Epithelial cell of proximal tubule (primary cell): ENCODE measurements around the gene ERMARD. TPM values are rescaled to one million over a fixed set of nuclear protein-coding genes. Genes with fewer than 3 reads are reported as not detected.

ENCODE experiments used
- DNase-seq: peaks from one replicate; pipeline ENCODE4 v3.0.0-alpha.2; 2011; ENCODE audit warnings: low read depth
- H3K4me3 ChIP-seq: 2 replicates; pipeline ENCODE4 v1.5.1; 2011; ENCODE audit warnings: low read depth, mild to moderate bottlenecking, low read length
- CTCF ChIP-seq: conservative IDR thresholded peaks from 2 replicates; pipeline ENCODE4 v1.5.1; 2012; ENCODE audit warnings: low read depth, mild to moderate bottlenecking, low read length
- total RNA-seq: library from RNA; depleted of rRNA; stranded (reverse); fragments of >200 nt; gene quantifications from 2 replicates; pipeline ENCODE4 v1.2.3, GENCODE V29; 2015

ERMARD gene
- total RNA-seq, 1 donor from 2014 or later: 9.1 TPM

- no peak for DNase-seq
- no peak overlapping the region for H3K4me3 ChIP-seq
- TF ChIP-seq CTCF: no peak
Measured at GRCh38 chr6:169738204-169738975, 13.0 kb upstream of the ERMARD start.

- TF ChIP-seq CTCF: no peak
- no peak for DNase-seq
- no peak overlapping the region for H3K4me3 ChIP-seq
Measured at GRCh38 chr6:169738976-169739529, 12.4 kb upstream of the ERMARD start.

GRCh38 chr6:169741344-169741743 lies 10.1 kb upstream of the ERMARD start:
- no peak overlapping the region for H3K4me3 ChIP-seq
- no peak for TF ChIP-seq CTCF
- no peak for DNase-seq

GRCh38 chr6:169745405-169745804 lies 6.0 kb upstream of the ERMARD start:
- TF ChIP-seq CTCF: no peak
- H3K4me3 ChIP-seq: no peak overlapping the region
- no peak for DNase-seq

GRCh38 chr6:169746556-169746955 lies 4.9 kb upstream of the ERMARD start:
- no peak overlapping the region for H3K4me3 ChIP-seq
- TF ChIP-seq CTCF: no peak
- DNase-seq: no peak

GRCh38 chr6:169752074-169752623 lies 727 bp downstream of the ERMARD start:
- no peak for TF ChIP-seq CTCF
- DNase-seq: no peak
- peak overlapping the region; percentile 85 for H3K4me3 ChIP-seq
